Large intestine (tissue), 3 donors: ENCODE measurements around the gene GRIP1. TPM values are rescaled to one million over a fixed set of nuclear protein-coding genes. Genes with fewer than 3 reads are reported as not detected.
A peak's percentile ranks its signal among the peaks of the same experiment; 100 is the strongest.

ENCODE experiments used
- DNase-seq, 2 donors: peaks; one replicate each; pipeline versions ENCODE4 v3.0.0 to v3.0.0-alpha.2; 2013
- H3K27ac ChIP-seq: one replicate; pipeline ENCODE4 v1.5.1; 2013; ENCODE audit warnings: low read length
- H3K27me3 ChIP-seq: 2 replicates; pipeline ENCODE4 v1.6.1; 2013; ENCODE audit warnings: low read length; ENCODE audit not compliant: control insufficient read depth, insufficient read depth
- H3K36me3 ChIP-seq: 2 replicates; pipeline ENCODE4 v1.6.1; 2013; ENCODE audit warnings: low read length; ENCODE audit not compliant: control insufficient read depth, insufficient read depth
- H3K4me1 ChIP-seq: one replicate; pipeline ENCODE4 v1.6.1; 2013; ENCODE audit warnings: low read length; ENCODE audit not compliant: control insufficient read depth, insufficient read depth
- H3K4me3 ChIP-seq: one replicate; pipeline ENCODE4 v1.5.1; 2013; ENCODE audit warnings: low read length
- H3K9me3 ChIP-seq: one replicate; pipeline ENCODE4 v1.6.1; 2013; ENCODE audit warnings: mild to moderate bottlenecking, low read depth, low read length, moderate library complexity; ENCODE audit not compliant: control insufficient read depth
- WGBS: methylation state at CpG from one replicate; pipeline ENCODE4 v1.1.5; 2013; ENCODE audit warnings: low lambda C conversion rate; ENCODE audit not compliant: insufficient coverage; 5-methylcytosine and 5-hydroxymethylcytosine counted together
- polyA plus RNA-seq: library from polyadenylated mRNA; unstranded; fragments of 120-200 nt; gene quantifications from one replicate; pipeline ENCODE4 v1.2.1, GENCODE V29; 2013

Gene GRIP1
- polyA plus RNA-seq, 1 donor: 6.7 TPM

GRCh38 chr12:66644151-66644550 lies 34.7 kb downstream of the GRIP1 start:
- WGBS: no CpG with 5 or more reads among the region's 1 CpG
- Histone ChIP-seq H3K36me3 (no peaks in the 10 kb centered on the region), H3K4me1 (no peaks in the 10 kb centered on the region), H3K27me3 (no peaks in the 10 kb centered on the region), H3K9me3 (no peaks in the 10 kb centered on the region), H3K27ac (no peak overlapping the region), H3K4me3 (no peak overlapping the region)
- DNase-seq: no peak

GRCh38 chr12:66640691-66641460 lies 38.0 kb downstream of the GRIP1 start:
- no peaks in the 10 kb centered on the region for H3K36me3 ChIP-seq
- H3K9me3 ChIP-seq: no peaks in the 10 kb centered on the region
- H3K27ac ChIP-seq: no peak overlapping the region
- no peak for DNase-seq
- no peaks in the 10 kb centered on the region for H3K27me3 ChIP-seq
- no peak overlapping the region for H3K4me3 ChIP-seq
- no CpG with 5 or more reads among the region's 2 CpGs for WGBS
- no peaks in the 10 kb centered on the region for H3K4me1 ChIP-seq

GRCh38 chr12:66638666-66639065 lies 40.2 kb downstream of the GRIP1 start:
- no peaks in the 10 kb centered on the region for H3K27me3 ChIP-seq
- no peaks in the 10 kb centered on the region for H3K4me1 ChIP-seq
- WGBS: 100% methylated on average over 1 of the region's 2 CpGs

GRCh38 chr12:66637699-66638301 lies 41.1 kb downstream of the GRIP1 start:
- Histone ChIP-seq H3K4me1 (no peaks in the 10 kb centered on the region), H3K36me3 (no peaks in the 10 kb centered on the region), H3K27ac (no peak overlapping the region), H3K27me3 (no peaks in the 10 kb centered on the region), H3K9me3 (no peaks in the 10 kb centered on the region), H3K4me3 (no peak overlapping the region)
- WGBS: 100% methylated on average over 1 of the region's 3 CpGs
- no peak for DNase-seq

More at GRCh38 chr12:66638666-66639065, 40.2 kb downstream of the GRIP1 start:
- DNase-seq: no peak
- no peak overlapping the region for H3K27ac ChIP-seq
- H3K36me3 ChIP-seq: no peaks in the 10 kb centered on the region
- no peaks in the 10 kb centered on the region for H3K9me3 ChIP-seq
- H3K4me3 ChIP-seq: no peak overlapping the region

- Histone ChIP-seq H3K9me3 (no peaks in the 10 kb centered on the region), H3K36me3 (no peaks in the 10 kb centered on the region), H3K4me3 (no peak overlapping the region), H3K27me3 (no peaks in the 10 kb centered on the region), H3K27ac (no peak overlapping the region), H3K4me1 (no peaks in the 10 kb centered on the region)
- peak in 1 of 2 donors; percentile 25 for DNase-seq
- no CpG with 5 or more reads among the region's 3 CpGs for WGBS
Observed at GRCh38 chr12:66636771-66637170, 42.1 kb downstream of the GRIP1 start.

- Histone ChIP-seq H3K4me1 (no peaks in the 10 kb centered on the region), H3K27me3 (no peaks in the 10 kb centered on the region), H3K9me3 (no peaks in the 10 kb centered on the region), H3K4me3 (no peak overlapping the region), H3K27ac (no peak overlapping the region), H3K36me3 (no peaks in the 10 kb centered on the region)
- WGBS: no CpG with 5 or more reads among the region's 1 CpG
- DNase-seq: peak; percentile 10 to 40
Observed at GRCh38 chr12:66633676-66634075, 45.2 kb downstream of the GRIP1 start.

GRCh38 chr12:66629138-66629870 lies 49.6 kb downstream of the GRIP1 start:
- H3K27ac ChIP-seq: no peak overlapping the region
- H3K4me3 ChIP-seq: no peak overlapping the region
- DNase-seq: peak in 1 of 2 donors; percentile 16
- no peaks in the 10 kb centered on the region for H3K36me3 ChIP-seq
- no peaks in the 10 kb centered on the region for H3K27me3 ChIP-seq
- 53% methylated on average over 3 of the region's 5 CpGs for WGBS
- no peaks in the 10 kb centered on the region for H3K9me3 ChIP-seq
- H3K4me1 ChIP-seq: no peaks in the 10 kb centered on the region

GRCh38 chr12:66627988-66628317 lies 50.9 kb downstream of the GRIP1 start:
- DNase-seq: no peak
- H3K27ac ChIP-seq: no peak overlapping the region
- 100% methylated on average over 1 of the region's 2 CpGs for WGBS

GRCh38 chr12:66627270-66627987 lies 51.4 kb downstream of the GRIP1 start:
- Histone ChIP-seq H3K27me3 (no peaks in the 10 kb centered on the region), H3K9me3 (no peaks in the 10 kb centered on the region), H3K36me3 (no peaks in the 10 kb centered on the region), H3K4me1 (no peaks in the 10 kb centered on the region), H3K4me3 (no peak overlapping the region), H3K27ac (no peak overlapping the region)
- DNase-seq: no peak
- no CpG with 5 or more reads among the region's 4 CpGs for WGBS

More at GRCh38 chr12:66627988-66628317, 50.9 kb downstream of the GRIP1 start:
- H3K4me1 ChIP-seq: no peaks in the 10 kb centered on the region
- H3K9me3 ChIP-seq: no peaks in the 10 kb centered on the region
- H3K27me3 ChIP-seq: no peaks in the 10 kb centered on the region
- H3K4me3 ChIP-seq: no peak overlapping the region
- no peaks in the 10 kb centered on the region for H3K36me3 ChIP-seq

GRCh38 chr12:66624806-66625205 lies 54.1 kb downstream of the GRIP1 start:
- Histone ChIP-seq H3K27me3 (no peaks in the 10 kb centered on the region), H3K27ac (no peak overlapping the region), H3K4me3 (no peak overlapping the region), H3K36me3 (no peaks in the 10 kb centered on the region), H3K4me1 (no peaks in the 10 kb centered on the region), H3K9me3 (no peaks in the 10 kb centered on the region)
- 100% methylated on average over 1 of the region's 2 CpGs for WGBS
- DNase-seq: no peak
